HL-60 (cell line): ENCODE data around the gene DNAJB8.

ENCODE experiments used
- DNase-seq, 2 experiments: peaks; one replicate each; pipeline ENCODE4 v3.0.0-alpha.2; 2010 to 2020; ENCODE audit warnings: low read depth in 1 of 2, low spot score in 1 of 2
- H3K27ac ChIP-seq: fragments of 250-450 bp; sonication (Bioruptor Pico); replicated peaks from 2 replicates; pipeline ENCODE4 v1.5.1; 2020; ENCODE audit warnings: mild to moderate bottlenecking, moderate library complexity
- H3K27me3 ChIP-seq: fragments of 250-450 bp; sonication (Bioruptor Pico); 2 replicates; pipeline ENCODE4 v1.5.1; 2021; ENCODE audit warnings: mild to moderate bottlenecking, moderate library complexity; ENCODE audit not compliant: insufficient read depth, poor library complexity, severe bottlenecking
- H3K4me3 ChIP-seq: replicated peaks from 2 replicates; pipeline ENCODE4 v1.5.1; 2011; ENCODE audit warnings: mild to moderate bottlenecking, control low read depth, low read length; ENCODE audit not compliant: insufficient read depth
- GABPA ChIP-seq: IDR thresholded peaks from 2 replicates; pipeline ENCODE4 v1.6.1; 2012; ENCODE audit warnings: low read depth
- POLR2AphosphoS5 ChIP-seq: IDR thresholded peaks from 2 replicates; pipeline ENCODE4 v1.6.1; 2012; ENCODE audit warnings: low read depth
- SPI1 ChIP-seq: IDR thresholded peaks from 2 replicates; pipeline ENCODE4 v1.6.1; 2012; ENCODE audit warnings: low read depth, mild to moderate bottlenecking, borderline replicate concordance
- TF ChIP-seq, protein P1 (sequence below): IDR thresholded peaks from 2 replicates; pipeline ENCODE4 v1.6.1; 2012; ENCODE audit warnings: low read depth; ENCODE audit not compliant: insufficient replicate concordance
- TF ChIP-seq, protein P2 (sequence below): IDR thresholded peaks from one replicate; pipeline ENCODE4 v1.5.1; 2011; ENCODE audit warnings: low read length, control low read depth, inconsistent platforms; ENCODE audit not compliant: insufficient read depth

DNAJB8 gene

DNA sequence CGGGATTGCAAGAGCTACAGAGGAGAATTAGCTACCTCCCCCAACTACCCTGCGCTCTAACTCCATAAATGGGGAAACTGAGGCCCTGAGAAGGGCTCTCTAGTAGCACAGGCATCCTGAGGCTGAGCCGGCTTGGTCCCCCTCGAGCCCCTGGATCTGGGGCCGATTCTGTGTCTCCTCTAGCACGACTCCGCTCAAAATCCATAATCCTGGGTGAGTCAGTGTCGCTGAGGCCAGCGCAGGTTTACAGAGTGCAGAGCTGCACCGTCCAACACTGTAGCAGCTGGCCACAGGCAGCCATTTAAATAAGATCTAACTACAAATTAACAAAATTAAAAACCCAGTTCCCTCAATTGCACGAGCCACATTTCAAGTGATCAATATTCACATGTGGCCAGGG is 15.5 kb upstream of the DNAJB8 start:
- Histone ChIP-seq H3K4me3 (no peak overlapping the region), H3K27me3 (no peaks in the 10 kb centered on the region), H3K27ac (no peak overlapping the region)
- no peak for TF ChIP-seq GABPA
- TF ChIP-seq POLR2AphosphoS5 = no peak
- no peak for TF ChIP-seq SPI1
- TF ChIP-seq, protein P1, sequence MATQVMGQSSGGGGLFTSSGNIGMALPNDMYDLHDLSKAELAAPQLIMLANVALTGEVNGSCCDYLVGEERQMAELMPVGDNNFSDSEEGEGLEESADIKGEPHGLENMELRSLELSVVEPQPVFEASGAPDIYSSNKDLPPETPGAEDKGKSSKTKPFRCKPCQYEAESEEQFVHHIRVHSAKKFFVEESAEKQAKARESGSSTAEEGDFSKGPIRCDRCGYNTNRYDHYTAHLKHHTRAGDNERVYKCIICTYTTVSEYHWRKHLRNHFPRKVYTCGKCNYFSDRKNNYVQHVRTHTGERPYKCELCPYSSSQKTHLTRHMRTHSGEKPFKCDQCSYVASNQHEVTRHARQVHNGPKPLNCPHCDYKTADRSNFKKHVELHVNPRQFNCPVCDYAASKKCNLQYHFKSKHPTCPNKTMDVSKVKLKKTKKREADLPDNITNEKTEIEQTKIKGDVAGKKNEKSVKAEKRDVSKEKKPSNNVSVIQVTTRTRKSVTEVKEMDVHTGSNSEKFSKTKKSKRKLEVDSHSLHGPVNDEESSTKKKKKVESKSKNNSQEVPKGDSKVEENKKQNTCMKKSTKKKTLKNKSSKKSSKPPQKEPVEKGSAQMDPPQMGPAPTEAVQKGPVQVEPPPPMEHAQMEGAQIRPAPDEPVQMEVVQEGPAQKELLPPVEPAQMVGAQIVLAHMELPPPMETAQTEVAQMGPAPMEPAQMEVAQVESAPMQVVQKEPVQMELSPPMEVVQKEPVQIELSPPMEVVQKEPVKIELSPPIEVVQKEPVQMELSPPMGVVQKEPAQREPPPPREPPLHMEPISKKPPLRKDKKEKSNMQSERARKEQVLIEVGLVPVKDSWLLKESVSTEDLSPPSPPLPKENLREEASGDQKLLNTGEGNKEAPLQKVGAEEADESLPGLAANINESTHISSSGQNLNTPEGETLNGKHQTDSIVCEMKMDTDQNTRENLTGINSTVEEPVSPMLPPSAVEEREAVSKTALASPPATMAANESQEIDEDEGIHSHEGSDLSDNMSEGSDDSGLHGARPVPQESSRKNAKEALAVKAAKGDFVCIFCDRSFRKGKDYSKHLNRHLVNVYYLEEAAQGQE = no peak
- TF ChIP-seq, protein P2, sequence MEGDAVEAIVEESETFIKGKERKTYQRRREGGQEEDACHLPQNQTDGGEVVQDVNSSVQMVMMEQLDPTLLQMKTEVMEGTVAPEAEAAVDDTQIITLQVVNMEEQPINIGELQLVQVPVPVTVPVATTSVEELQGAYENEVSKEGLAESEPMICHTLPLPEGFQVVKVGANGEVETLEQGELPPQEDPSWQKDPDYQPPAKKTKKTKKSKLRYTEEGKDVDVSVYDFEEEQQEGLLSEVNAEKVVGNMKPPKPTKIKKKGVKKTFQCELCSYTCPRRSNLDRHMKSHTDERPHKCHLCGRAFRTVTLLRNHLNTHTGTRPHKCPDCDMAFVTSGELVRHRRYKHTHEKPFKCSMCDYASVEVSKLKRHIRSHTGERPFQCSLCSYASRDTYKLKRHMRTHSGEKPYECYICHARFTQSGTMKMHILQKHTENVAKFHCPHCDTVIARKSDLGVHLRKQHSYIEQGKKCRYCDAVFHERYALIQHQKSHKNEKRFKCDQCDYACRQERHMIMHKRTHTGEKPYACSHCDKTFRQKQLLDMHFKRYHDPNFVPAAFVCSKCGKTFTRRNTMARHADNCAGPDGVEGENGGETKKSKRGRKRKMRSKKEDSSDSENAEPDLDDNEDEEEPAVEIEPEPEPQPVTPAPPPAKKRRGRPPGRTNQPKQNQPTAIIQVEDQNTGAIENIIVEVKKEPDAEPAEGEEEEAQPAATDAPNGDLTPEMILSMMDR = no peak
- DNase-seq = no peak

DNA sequence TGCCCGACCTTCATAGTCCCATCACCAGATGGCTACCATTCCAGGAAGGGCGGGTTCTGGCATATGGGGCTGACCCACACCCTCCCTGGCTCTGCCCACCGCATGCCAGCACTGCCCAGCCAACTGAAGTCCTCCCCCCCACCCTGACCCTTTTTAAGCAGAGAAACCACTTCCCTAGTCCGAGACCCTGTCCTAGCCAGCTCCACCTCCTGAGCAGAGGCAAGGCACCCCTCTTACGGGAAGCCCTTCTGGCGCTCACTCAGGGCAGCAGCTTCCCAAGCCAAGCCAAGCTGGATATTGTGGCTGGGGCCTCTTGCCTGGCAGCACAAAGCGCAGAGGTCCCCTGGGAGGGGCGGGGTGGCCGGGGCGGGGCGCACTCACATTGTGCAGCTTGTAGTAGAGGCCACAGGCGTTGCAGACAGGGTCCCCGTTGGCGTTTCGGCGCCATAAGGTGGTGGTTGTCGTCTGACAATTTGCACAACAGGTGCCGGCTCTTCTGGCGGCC is 14.8 kb upstream of the DNAJB8 start:
- no peaks in the 10 kb centered on the region for H3K27me3 ChIP-seq
- DNase-seq = no peak
- TF ChIP-seq, protein P1 = no peak
- TF ChIP-seq, protein P2 = no peak
- TF ChIP-seq GABPA = no peak
- no peak for TF ChIP-seq SPI1
- no peak; the same call in 1 of the 2 replicates for TF ChIP-seq POLR2AphosphoS5
- no peak overlapping the region for H3K4me3 ChIP-seq
- H3K27ac ChIP-seq = no peak overlapping the region

DNA sequence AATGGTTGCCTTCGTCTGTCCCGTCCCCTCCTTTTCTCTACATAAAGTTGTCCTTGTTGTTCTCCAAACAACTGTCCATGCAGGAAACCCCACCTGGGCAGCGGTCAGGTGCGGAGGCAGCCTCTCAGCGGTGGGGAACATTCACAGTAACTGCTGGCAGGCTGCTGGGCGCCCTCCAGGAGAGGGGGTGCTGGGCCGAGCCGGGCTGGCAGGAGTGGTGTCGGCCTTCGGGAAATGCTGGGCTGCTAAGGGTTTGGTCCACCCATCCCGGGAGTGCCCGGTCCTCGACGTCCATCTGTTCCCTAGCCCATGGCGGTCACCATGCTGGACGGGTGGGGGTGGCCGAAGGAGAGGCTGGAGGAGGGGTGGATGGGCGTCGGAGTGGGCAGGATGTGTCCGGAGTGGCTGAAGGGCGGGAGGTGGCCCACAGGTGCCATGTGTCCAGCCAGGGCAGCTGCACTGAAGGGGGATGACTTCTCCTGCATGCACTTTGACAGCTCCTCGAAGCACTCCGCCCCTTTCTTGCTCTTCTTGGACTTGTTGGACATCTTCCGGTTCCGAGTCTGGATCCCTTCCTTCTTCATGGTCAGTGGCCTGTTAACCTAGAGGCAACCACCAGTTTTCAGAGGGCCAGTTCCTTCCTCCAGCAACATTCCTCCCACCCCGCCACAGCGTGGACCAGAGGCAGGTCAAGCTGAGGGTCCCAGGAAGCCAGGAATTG is 14.2 kb upstream of the DNAJB8 start:
- Histone ChIP-seq H3K27me3 (no peaks in the 10 kb centered on the region), H3K4me3 (no peak overlapping the region), H3K27ac (no peak overlapping the region)
- DNase-seq = no peak
- TF ChIP-seq, protein P2 = no peak
- TF ChIP-seq, protein P1 = no peak
- no peak for TF ChIP-seq GABPA
- no peak for TF ChIP-seq SPI1
- no peak for TF ChIP-seq POLR2AphosphoS5
